ENCODE results near the gene FERMT1. TPM values are rescaled to one million over a fixed set of nuclear protein-coding genes. Genes with fewer than 3 reads are reported as not detected.

FERMT1 gene
- polyA plus RNA-seq, 3 donors = not detected

DNA sequence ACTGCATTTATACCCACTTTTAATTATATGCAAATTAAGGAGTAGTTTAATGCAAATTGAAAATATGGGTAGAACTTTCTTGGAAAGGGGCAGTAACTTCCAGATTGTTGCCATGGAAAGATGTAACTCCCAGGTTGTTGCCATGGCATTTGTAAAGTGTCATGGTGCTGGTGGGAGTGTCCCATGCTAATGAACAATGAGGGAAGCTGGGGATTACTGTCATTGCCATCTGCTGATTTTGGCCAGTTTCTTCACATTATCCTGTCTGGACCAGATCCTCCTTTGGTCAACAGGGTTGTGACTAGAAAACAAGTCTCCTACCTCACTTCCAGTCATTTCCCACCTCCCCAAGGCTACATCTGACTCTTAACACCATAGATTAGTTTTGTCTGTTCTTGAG, 45.4 kb upstream of the FERMT1 start:
- Histone ChIP-seq H3K4me2 (replicated peaks; ENCODE audit: extremely low read depth, low read length, poor library complexity, severe bottlenecking) (no peak overlapping the region), H3K4me1 (ENCODE audit: control insufficient read depth in 1 of 2, insufficient read depth in 2 of 2, low read length in 2 of 2) (no peaks in the 10 kb centered on the region), H3K4me3 (replicated peaks in 1 of 3; ENCODE audit: low read depth in 2 of 3, low read length in 3 of 3) (no peak overlapping the region), H3K9me3 (replicated peaks in 1 of 2; ENCODE audit: control insufficient read depth in 1 of 2, insufficient read depth in 1 of 2, low read length in 2 of 2) (no peaks in the 10 kb centered on the region), H2AFZ (ENCODE audit: insufficient read depth, low read depth, low read length, poor library complexity, severe bottlenecking) (no peak overlapping the region), H3K36me3 (replicated peaks in 1 of 2; ENCODE audit: control insufficient read depth in 1 of 2, insufficient read depth in 2 of 2, low read length in 2 of 2) (no peaks in the 10 kb centered on the region), H3K79me2 (ENCODE audit: insufficient read depth, low read length) (no peaks in the 10 kb centered on the region), H3K9ac (ENCODE audit: insufficient read depth, low read length, poor library complexity, severe bottlenecking) (no peak overlapping the region), H3K27ac (ENCODE audit: low read depth in 1 of 2, low read length in 2 of 2) (no peak overlapping the region), H4K20me1 (ENCODE audit: insufficient read depth, low read length) (no peaks in the 10 kb centered on the region), H3K27me3 (ENCODE audit: control insufficient read depth in 2 of 2, insufficient read depth in 2 of 2, low read length in 2 of 2) (no peaks in the 10 kb centered on the region)
- Mint-ChIP-seq H3K27ac (no peak overlapping the region), H3K9me3 (peaks cover 0 to 7% (median 2%) of the 10 kb centered on the region in 7 donors), H3K4me1 (no peaks in the 10 kb centered on the region), H3K4me3 (no peak overlapping the region), H3K36me3 (no peaks in the 10 kb centered on the region), H3K27me3 (ENCODE audit: low read depth in 3 of 3) (peaks cover 0 to 13% (median 6%) of the 10 kb centered on the region in 3 donors)
- no peak for DNase-seq
- TF ChIP-seq, protein P1, sequence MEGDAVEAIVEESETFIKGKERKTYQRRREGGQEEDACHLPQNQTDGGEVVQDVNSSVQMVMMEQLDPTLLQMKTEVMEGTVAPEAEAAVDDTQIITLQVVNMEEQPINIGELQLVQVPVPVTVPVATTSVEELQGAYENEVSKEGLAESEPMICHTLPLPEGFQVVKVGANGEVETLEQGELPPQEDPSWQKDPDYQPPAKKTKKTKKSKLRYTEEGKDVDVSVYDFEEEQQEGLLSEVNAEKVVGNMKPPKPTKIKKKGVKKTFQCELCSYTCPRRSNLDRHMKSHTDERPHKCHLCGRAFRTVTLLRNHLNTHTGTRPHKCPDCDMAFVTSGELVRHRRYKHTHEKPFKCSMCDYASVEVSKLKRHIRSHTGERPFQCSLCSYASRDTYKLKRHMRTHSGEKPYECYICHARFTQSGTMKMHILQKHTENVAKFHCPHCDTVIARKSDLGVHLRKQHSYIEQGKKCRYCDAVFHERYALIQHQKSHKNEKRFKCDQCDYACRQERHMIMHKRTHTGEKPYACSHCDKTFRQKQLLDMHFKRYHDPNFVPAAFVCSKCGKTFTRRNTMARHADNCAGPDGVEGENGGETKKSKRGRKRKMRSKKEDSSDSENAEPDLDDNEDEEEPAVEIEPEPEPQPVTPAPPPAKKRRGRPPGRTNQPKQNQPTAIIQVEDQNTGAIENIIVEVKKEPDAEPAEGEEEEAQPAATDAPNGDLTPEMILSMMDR (IDR thresholded peaks at IDR 0.05) = no peak
- intact Hi-C loops (cut with micrococcal nuclease) = no loop called here

DNA sequence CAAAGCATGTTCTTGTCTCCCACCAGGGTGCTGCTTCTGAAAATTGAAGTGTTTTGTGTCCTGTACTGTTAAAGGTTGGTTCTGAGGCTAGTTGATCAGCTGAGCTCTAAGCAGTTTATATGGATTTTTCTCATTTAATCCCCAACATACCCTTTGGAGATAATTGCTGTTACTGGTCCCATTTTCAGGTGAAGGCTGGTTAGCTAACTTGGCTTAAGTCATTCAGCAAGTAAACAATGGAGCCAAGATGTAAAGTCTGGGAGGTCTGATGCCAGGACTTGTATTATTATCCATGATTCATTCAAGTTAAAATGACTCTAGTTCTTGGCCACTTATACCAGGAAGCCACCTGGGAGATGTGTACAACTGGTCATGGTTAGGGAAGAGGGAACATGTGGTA, 42.5 kb upstream of the FERMT1 start:
- no peak overlapping the region for H3K4me3 Mint-ChIP-seq
- H3K9me3 Mint-ChIP-seq = peaks cover 0 to 6% (median 0%) of the 10 kb centered on the region in 7 donors
- Histone ChIP-seq H3K27me3 (ENCODE audit: control insufficient read depth in 2 of 2, insufficient read depth in 2 of 2, low read length in 2 of 2) (no peaks in the 10 kb centered on the region), H3K9me3 (replicated peaks in 1 of 2; ENCODE audit: control insufficient read depth in 1 of 2, insufficient read depth in 1 of 2, low read length in 2 of 2) (no peaks in the 10 kb centered on the region), H2AFZ (ENCODE audit: insufficient read depth, low read depth, low read length, poor library complexity, severe bottlenecking) (no peak overlapping the region), H3K36me3 (replicated peaks in 1 of 2; ENCODE audit: control insufficient read depth in 1 of 2, insufficient read depth in 2 of 2, low read length in 2 of 2) (no peaks in the 10 kb centered on the region), H4K20me1 (ENCODE audit: insufficient read depth, low read length) (no peaks in the 10 kb centered on the region), H3K4me2 (replicated peaks; ENCODE audit: extremely low read depth, low read length, poor library complexity, severe bottlenecking) (no peak overlapping the region), H3K79me2 (ENCODE audit: insufficient read depth, low read length) (no peaks in the 10 kb centered on the region), H3K4me3 (replicated peaks in 1 of 3; ENCODE audit: low read depth in 2 of 3, low read length in 3 of 3) (no peak overlapping the region), H3K4me1 (ENCODE audit: control insufficient read depth in 1 of 2, insufficient read depth in 2 of 2, low read length in 2 of 2) (no peaks in the 10 kb centered on the region), H3K9ac (ENCODE audit: insufficient read depth, low read length, poor library complexity, severe bottlenecking) (no peak overlapping the region), H3K27ac (ENCODE audit: low read depth in 1 of 2, low read length in 2 of 2) (no peak overlapping the region)
- no peak for DNase-seq
- intact Hi-C loops (cut with micrococcal nuclease) = no loop called here
- H3K27me3 Mint-ChIP-seq (ENCODE audit: low read depth in 3 of 3) = peaks cover 2 to 9% (median 6%) of the 10 kb centered on the region in 3 donors
- no peaks in the 10 kb centered on the region for H3K4me1 Mint-ChIP-seq
- H3K27ac Mint-ChIP-seq = no peak overlapping the region
- H3K36me3 Mint-ChIP-seq = no peaks in the 10 kb centered on the region
- TF ChIP-seq, protein P1 (IDR thresholded peaks at IDR 0.05) = no peak
